ENCODE data around the gene SLC2A1.
A peak's percentile ranks its signal among the peaks of the same experiment; 100 is the strongest.

The SLC2A1 gene

DNA sequence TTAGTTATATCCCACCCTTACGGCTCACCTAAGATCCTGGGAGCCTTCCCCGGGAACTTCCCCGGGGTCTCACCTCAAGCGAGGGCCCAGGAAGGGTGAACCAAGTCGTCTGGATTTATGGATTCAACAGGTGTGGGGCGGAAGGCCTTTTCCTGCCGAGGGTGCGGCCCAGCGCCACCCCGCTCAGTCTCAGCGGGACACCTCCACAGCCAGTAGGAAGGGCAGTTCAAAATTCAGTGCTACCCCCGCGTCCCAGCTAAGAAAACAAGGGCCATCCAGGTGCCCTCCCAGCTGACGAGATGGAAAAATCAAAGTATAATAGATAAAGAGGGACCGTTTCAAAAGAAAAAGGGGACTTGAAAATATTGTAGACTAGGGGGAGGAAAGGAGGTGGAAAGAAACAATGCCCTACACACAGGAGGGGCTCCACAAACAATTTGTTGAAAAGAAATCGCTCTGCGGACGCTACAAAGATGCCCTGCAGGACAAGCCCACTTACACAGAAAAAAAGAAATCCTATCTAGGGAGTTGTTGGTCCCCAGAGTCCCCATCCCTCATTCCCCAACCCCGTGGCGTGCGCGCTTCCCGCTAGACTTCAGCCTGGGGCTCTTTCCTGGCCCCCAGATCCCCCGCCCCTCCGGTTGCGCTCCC, 1.3 kb downstream of the SLC2A1 start:
- no peak for DNase-seq
- Mint-ChIP-seq H3K9me3 (no peaks in the 10 kb centered on the region), H3K36me3 (ENCODE audit: low read depth) (peaks cover 35% of the 10 kb centered on the region), H3K27ac (peak overlapping the region; percentile 95), H3K4me1 (peaks cover 67% of the 10 kb centered on the region), H3K27me3 (peaks cover 9% of the 10 kb centered on the region), H3K4me3 (peak overlapping the region; percentile 95)
- ATAC-seq = no peak

DNA sequence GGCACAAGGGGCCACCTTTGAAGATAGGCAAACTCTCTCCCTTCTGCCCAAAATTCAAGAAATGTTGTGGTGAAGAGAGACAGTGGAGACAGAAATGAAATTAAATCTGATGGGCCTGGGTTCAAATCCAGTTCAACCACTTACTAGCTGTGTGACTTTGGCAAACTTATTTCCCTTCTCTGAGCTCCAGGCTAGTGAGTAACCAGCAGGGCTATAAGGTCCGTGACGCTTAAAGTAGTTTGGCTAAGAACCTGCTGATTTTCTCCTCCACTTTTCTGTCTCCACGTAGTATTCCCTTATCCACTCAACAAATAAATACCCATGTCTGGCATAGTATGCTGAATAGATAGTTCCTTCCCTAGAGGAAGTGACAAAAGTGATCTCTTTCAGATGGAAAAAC, 1.9 kb downstream of the SLC2A1 start:
- H3K4me1 Mint-ChIP-seq = peaks cover 73% of the 10 kb centered on the region
- peak overlapping the region; percentile 95 for H3K4me3 Mint-ChIP-seq
- H3K27ac Mint-ChIP-seq = peak overlapping the region; percentile 95
- peaks cover 9% of the 10 kb centered on the region for H3K27me3 Mint-ChIP-seq
- peaks cover 38% of the 10 kb centered on the region for H3K36me3 Mint-ChIP-seq (ENCODE audit: low read depth)
- DNase-seq (no peak), ATAC-seq (no peak)
- no peaks in the 10 kb centered on the region for H3K9me3 Mint-ChIP-seq

GRCh38 chr1:42955311-42956063, 3.2 kb downstream of the SLC2A1 start:
- Mint-ChIP-seq H3K36me3 (ENCODE audit: low read depth) (peaks cover 47% of the 10 kb centered on the region), H3K4me1 (peaks cover 77% of the 10 kb centered on the region), H3K9me3 (no peaks in the 10 kb centered on the region), H3K4me3 (peak overlapping the region; percentile 79), H3K27me3 (peaks cover 2% of the 10 kb centered on the region), H3K27ac (peak overlapping the region; percentile 63)
- DNase-seq = no peak
- ATAC-seq = no peak

DNA sequence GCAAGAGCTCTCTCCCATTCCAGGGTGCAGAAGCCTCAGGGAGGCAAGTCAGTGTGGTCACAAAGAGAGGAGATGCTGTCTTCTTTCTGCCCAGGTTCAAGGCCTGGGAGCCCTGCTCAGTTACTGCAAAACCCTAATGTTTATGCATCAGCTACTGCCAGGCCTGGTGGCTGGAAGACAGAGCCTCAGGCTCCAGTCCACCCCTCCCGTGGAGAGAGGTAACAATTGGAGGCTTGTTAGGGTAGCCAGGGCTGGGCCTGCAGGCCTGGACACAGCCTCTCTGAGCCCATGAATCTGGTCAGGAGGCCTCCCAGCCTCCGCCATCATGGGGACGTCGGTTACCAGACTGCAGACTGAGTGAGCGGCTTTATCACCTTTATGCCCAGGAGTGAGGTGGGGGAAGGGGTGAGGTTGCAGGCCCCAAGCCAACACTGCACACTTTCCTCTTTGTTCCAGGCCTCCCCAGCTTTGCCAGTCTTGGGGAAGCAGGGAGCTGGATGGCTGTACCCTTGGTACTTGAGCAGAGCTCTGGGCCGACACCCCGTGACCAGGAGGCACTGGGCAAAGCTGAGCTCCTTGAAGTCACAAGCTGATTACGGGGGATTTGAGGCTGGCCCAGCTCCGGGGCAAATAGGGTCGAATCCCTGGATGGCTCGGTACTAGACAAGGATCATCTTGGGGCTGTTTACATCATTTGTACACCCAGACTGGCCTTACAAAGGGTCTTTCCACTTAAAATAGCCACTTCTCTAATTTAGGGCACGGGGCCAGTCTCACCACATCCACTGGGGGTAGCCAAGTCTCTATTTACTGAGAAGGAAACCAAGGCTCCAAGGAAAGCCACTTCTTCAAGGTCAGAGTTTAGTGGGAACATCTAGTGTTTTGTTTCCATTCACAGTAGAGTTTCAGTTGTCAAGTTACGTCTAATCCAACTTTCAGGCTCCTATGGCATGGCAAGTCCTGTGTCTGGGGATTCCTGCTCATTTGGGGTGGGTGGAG, 5.2 kb downstream of the SLC2A1 start:
- Mint-ChIP-seq H3K4me3 (peak overlapping the region; percentile 14), H3K27ac (peak overlapping the region; percentile 49), H3K9me3 (no peaks in the 10 kb centered on the region), H3K27me3 (no peaks in the 10 kb centered on the region), H3K36me3 (ENCODE audit: low read depth) (peaks cover 60% of the 10 kb centered on the region), H3K4me1 (peaks cover 81% of the 10 kb centered on the region)
- ATAC-seq (no peak), DNase-seq (no peak)

DNA sequence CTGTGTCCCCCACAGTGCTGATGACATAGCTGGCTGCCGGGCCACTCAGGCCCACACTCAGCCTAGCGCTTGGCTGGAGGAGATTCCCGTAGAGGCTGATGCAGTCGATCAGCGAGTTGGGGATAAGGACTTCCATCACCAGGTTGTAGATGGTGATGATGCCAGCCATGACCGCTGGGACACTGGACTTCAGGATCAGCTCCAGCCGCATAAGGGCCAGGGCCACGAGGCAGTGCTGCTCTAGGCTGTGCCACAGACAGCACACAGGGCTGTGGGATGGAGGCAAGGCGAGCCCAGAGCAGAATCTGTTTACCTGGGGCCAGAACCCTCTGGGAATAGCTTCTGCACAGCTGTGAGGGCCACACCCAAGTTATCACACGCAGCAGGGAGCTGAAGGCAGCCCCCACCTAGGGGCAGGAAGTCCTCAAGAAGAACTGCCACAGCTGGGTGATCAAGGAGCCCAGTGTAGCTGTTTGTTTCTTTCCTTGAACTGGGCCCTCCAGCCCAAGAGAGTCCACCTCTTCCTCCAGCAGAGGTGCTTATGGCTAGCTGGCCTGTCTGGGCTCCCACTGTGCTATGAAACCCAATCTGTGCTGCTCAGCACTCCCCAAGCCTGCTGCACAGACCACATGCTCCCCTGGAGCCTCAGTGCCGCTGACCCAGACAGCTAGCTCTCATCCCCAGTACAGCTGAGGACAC, 6.2 kb downstream of the SLC2A1 start:
- H3K27ac Mint-ChIP-seq = peak overlapping the region; percentile 49
- peak overlapping the region; percentile 8 for H3K4me3 Mint-ChIP-seq
- peaks cover 90% of the 10 kb centered on the region for H3K4me1 Mint-ChIP-seq
- H3K36me3 Mint-ChIP-seq (ENCODE audit: low read depth) = peaks cover 66% of the 10 kb centered on the region
- no peaks in the 10 kb centered on the region for H3K27me3 Mint-ChIP-seq
- ATAC-seq (peak; percentile 18), DNase-seq (no peak)
- no peaks in the 10 kb centered on the region for H3K9me3 Mint-ChIP-seq

GRCh38 chr1:42951588-42951987, 7.1 kb downstream of the SLC2A1 start:
- no peak for ATAC-seq
- Mint-ChIP-seq H3K36me3 (ENCODE audit: low read depth) (peaks cover 62% of the 10 kb centered on the region), H3K4me1 (peaks cover 92% of the 10 kb centered on the region), H3K27ac (peak overlapping the region; percentile 69), H3K9me3 (no peaks in the 10 kb centered on the region), H3K27me3 (no peaks in the 10 kb centered on the region), H3K4me3 (peak overlapping the region; percentile 40)
- no peak for DNase-seq

GRCh38 chr1:42950116-42950481, 8.6 kb downstream of the SLC2A1 start:
- Mint-ChIP-seq H3K27me3 (no peaks in the 10 kb centered on the region), H3K9me3 (no peaks in the 10 kb centered on the region), H3K36me3 (ENCODE audit: low read depth) (peaks cover 60% of the 10 kb centered on the region), H3K27ac (peak overlapping the region; percentile 37), H3K4me3 (no peak overlapping the region), H3K4me1 (peaks cover 95% of the 10 kb centered on the region)
- ATAC-seq (no peak), DNase-seq (no peak)

GRCh38 chr1:42949312-42950115, 9.2 kb downstream of the SLC2A1 start:
- no peaks in the 10 kb centered on the region for H3K9me3 Mint-ChIP-seq
- peaks cover 55% of the 10 kb centered on the region for H3K36me3 Mint-ChIP-seq (ENCODE audit: low read depth)

DNA sequence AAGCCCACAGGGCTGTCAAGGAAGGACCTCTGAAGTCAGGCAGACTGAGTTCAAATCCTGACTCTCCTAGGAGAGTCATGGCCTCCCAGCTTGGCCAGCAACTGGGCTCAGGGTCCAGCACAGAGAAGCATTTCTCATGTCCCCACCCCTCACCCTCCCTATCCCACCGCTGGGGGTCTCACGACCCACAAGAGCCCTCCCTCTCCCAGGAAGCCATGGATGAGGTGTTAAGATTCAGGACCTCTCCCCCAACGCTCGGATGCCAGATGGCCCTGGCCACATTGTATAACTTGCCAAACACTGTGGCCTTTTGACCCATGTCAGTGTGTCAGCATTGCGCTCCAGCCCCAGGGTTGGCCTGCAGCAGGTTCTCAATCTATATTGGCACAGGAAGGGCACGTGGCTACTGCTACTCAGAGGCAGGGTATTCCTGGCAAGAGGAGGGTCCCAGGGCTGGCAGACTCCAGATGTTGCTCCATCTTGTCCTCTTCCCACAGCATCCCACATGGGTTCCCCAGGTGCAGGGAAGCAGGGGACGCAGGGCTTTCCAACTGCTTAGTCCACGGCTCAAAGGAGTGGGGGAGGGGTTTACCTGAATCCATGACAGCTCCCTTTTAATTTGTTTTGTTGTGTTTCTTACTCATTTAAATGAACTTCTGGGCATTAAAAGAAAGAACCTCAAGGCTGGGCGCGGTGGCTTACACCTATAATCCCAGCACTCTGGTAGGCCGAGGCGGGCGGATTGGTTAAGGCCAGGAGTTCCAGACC, 10.5 kb downstream of the SLC2A1 start:
- H3K27ac Mint-ChIP-seq = peak overlapping the region; percentile 69
- no peak for DNase-seq
- H3K4me3 Mint-ChIP-seq = no peak overlapping the region
- H3K4me1 Mint-ChIP-seq = peaks cover 95% of the 10 kb centered on the region
- no peak for ATAC-seq
- H3K27me3 Mint-ChIP-seq = no peaks in the 10 kb centered on the region
- no peaks in the 10 kb centered on the region for H3K9me3 Mint-ChIP-seq
- peaks cover 49% of the 10 kb centered on the region for H3K36me3 Mint-ChIP-seq (ENCODE audit: low read depth)

More at GRCh38 chr1:42949312-42950115, 9.2 kb downstream of the SLC2A1 start:
- H3K4me1 Mint-ChIP-seq = peaks cover 95% of the 10 kb centered on the region
- ATAC-seq (no peak), DNase-seq (no peak)
- H3K4me3 Mint-ChIP-seq = no peak overlapping the region
- H3K27me3 Mint-ChIP-seq = no peaks in the 10 kb centered on the region
- H3K27ac Mint-ChIP-seq = peak overlapping the region; percentile 81

DNA sequence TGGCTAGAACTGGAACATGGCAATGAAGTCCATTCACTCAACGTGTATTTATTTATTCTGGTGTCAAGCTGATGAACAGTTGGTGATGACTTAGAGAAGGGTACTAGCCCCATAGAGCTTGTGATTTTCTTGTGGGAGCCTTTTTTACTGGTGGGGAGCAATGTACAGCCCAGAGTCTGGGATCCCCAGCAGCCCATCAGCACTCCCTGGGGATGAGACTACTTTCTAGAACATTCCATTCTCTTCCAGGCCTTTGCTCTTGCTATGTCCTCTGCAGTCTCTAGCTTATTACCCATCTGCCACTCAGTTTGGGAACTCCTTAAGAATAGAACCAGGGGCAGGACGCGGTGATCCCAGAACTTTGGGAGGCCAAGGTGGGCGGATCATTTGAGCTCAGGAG, 11.6 kb downstream of the SLC2A1 start:
- H3K36me3 Mint-ChIP-seq (ENCODE audit: low read depth) = peaks cover 57% of the 10 kb centered on the region
- DNase-seq (no peak), ATAC-seq (no peak)
- peak overlapping the region; percentile 17 for H3K4me3 Mint-ChIP-seq
- no peak overlapping the region for H3K27ac Mint-ChIP-seq
- peaks cover 96% of the 10 kb centered on the region for H3K4me1 Mint-ChIP-seq
- H3K27me3 Mint-ChIP-seq = no peaks in the 10 kb centered on the region
- no peaks in the 10 kb centered on the region for H3K9me3 Mint-ChIP-seq

GRCh38 chr1:42946120-42946898, 12.4 kb downstream of the SLC2A1 start:
- H3K36me3 Mint-ChIP-seq (ENCODE audit: low read depth) = peaks cover 60% of the 10 kb centered on the region
- ATAC-seq (no peak), DNase-seq (no peak)
- no peaks in the 10 kb centered on the region for H3K27me3 Mint-ChIP-seq
- H3K9me3 Mint-ChIP-seq = no peaks in the 10 kb centered on the region
- peak overlapping the region; percentile 17 for H3K4me3 Mint-ChIP-seq
- peak overlapping the region; percentile 12 for H3K27ac Mint-ChIP-seq
- H3K4me1 Mint-ChIP-seq = peaks cover 96% of the 10 kb centered on the region

GRCh38 chr1:42945164-42945563, 13.5 kb downstream of the SLC2A1 start:
- DNase-seq (no peak), ATAC-seq (no peak)
- Mint-ChIP-seq H3K36me3 (ENCODE audit: low read depth) (peaks cover 61% of the 10 kb centered on the region), H3K4me1 (peaks cover 96% of the 10 kb centered on the region), H3K9me3 (no peaks in the 10 kb centered on the region), H3K27me3 (no peaks in the 10 kb centered on the region), H3K27ac (peak overlapping the region; percentile 76), H3K4me3 (peak overlapping the region; percentile 45)

Data from activated naive CD8-positive, alpha-beta T cell treated with anti-CD3 and anti-CD28 coated beads, Interleukin-2, amount 50 U/mL, for 24 hours (primary cell).